Upper lobe of left lung (tissue), 6 donors: ENCODE data around the gene CSF3R. TPM values are rescaled to one million over a fixed set of nuclear protein-coding genes. Genes with fewer than 3 reads are reported as not detected.

Experiments
- ATAC-seq, 2 donors: fragments of 200-7000 bp; cut with Tn5 transposase; one replicate each; pipeline ENCODE4 v1.9.1; 2022; ENCODE audit warnings: mild to moderate bottlenecking in 2 of 2, moderate library complexity in 2 of 2; ENCODE audit not compliant: low FRiP score in 2 of 2
- DNase-seq, 2 donors: peaks; one replicate each; pipeline ENCODE4 v3.0.0-alpha.2; 2019 to 2020
- H3K27ac ChIP-seq, 4 donors: fragments of 200-600 bp; sonication (generic); one replicate each; pipeline ENCODE4 v1.5.1; 2016 to 2019
- H3K27me3 ChIP-seq, 4 donors: fragments of 200-600 bp; sonication (generic); one replicate each; pipeline ENCODE4 v1.5.1; 2017 to 2019
- H3K36me3 ChIP-seq, 4 donors: fragments of 200-600 bp; sonication (generic); one replicate each; pipeline ENCODE4 v1.5.1; 2016 to 2019
- H3K4me1 ChIP-seq, 4 donors: fragments of 200-600 bp; sonication (generic); one replicate each; pipeline ENCODE4 v1.5.1; 2018 to 2019
- H3K4me3 ChIP-seq, 4 donors: fragments of 200-600 bp; sonication (generic); one replicate each; pipeline ENCODE4 v1.5.1; 2017 to 2019; ENCODE audit warnings: mild to moderate bottlenecking in 2 of 4, moderate library complexity in 1 of 4
- H3K9me3 ChIP-seq, 4 donors: fragments of 200-600 bp; sonication (generic); one replicate each; pipeline ENCODE4 v1.5.1; 2018 to 2019
- CTCF ChIP-seq, 6 experiments: fragments of 450-650 bp in 4 of 6; fragments of 200-600 bp in 2 of 6; sonication (generic) in 2 of 6; IDR thresholded peaks; one replicate each; pipeline ENCODE4 v1.5.1; 2016 to 2019; ENCODE audit warnings: antibody characterized with exemption in 6 of 6
- EP300 ChIP-seq, 4 donors: sonication (generic); formaldehyde crosslinking; IDR thresholded peaks; one replicate each; pipeline ENCODE4 v1.5.1; 2017; ENCODE audit warnings: antibody characterized with exemption in 4 of 4, control low read depth in 2 of 4
- POLR2A ChIP-seq, 4 donors: fragments of 450-650 bp; IDR thresholded peaks; one replicate each; pipeline ENCODE4 v1.5.1; 2016 to 2017; ENCODE audit warnings: antibody characterized with exemption in 4 of 4, mild to moderate bottlenecking in 2 of 4
- POLR2AphosphoS5 ChIP-seq, 2 donors: sonication (generic); formaldehyde crosslinking; IDR thresholded peaks; one replicate each; pipeline ENCODE4 v1.5.1; 2017; ENCODE audit warnings: antibody characterized with exemption in 2 of 2
- WGBS, 2 donors: methylation state at CpG; one replicate each; pipeline ENCODE4 v1.1.5; 2017 to 2018; 5-methylcytosine and 5-hydroxymethylcytosine counted together
- total RNA-seq, 6 donors: library from RNA; depleted of rRNA in 4 of 6; stranded (reverse); fragments of >200 nt in 4 of 6; gene quantifications; one replicate each; pipeline versions ENCODE4 v1.1.0 to v1.2.1, GENCODE V29; 2016 to 2021
- donor health status: DM: no; HTN: no; CAD: no; lungs with moderate emphysema.
- donor health status: DM: no; HTN: yes; CAD: no; lungs with severe emphysema.

The CSF3R gene
- total RNA-seq, 6 donors from 2014 or later = 192 to 851 (median 261) TPM

GRCh38 chr1:36447450-36447849 is 35.3 kb downstream of the CSF3R start:
- no peak for DNase-seq
- no peaks in the 10 kb centered on the region for H3K36me3 ChIP-seq
- no peak for TF ChIP-seq POLR2A (IDR thresholded peaks at IDR 0.05)
- no peak for TF ChIP-seq CTCF (IDR thresholded peaks at IDR 0.05)
- no peak for TF ChIP-seq POLR2AphosphoS5 (IDR thresholded peaks at IDR 0.05)
- no peak for TF ChIP-seq EP300 (IDR thresholded peaks at IDR 0.05)
- peaks cover 4 to 15% (median 9%) of the 10 kb centered on the region in 4 donors for H3K4me1 ChIP-seq
- no peaks in the 10 kb centered on the region for H3K27me3 ChIP-seq
- no peaks in the 10 kb centered on the region for H3K9me3 ChIP-seq
- no peak for ATAC-seq
- no peak overlapping the region for H3K27ac ChIP-seq
- H3K4me3 ChIP-seq = no peak overlapping the region

- no peaks in the 10 kb centered on the region for H3K36me3 ChIP-seq
These were observed 36.0 kb downstream of the CSF3R start for GRCh38 chr1:36446746-36447145.

GRCh38 chr1:36446271-36446670 is 36.4 kb downstream of the CSF3R start:
- H3K27ac ChIP-seq = peak overlapping the region in 1 of 4 donors; percentile 27

More at GRCh38 chr1:36446746-36447145, 36.0 kb downstream of the CSF3R start:
- 54 to 66% methylated on average over 5 of the region's 5 CpGs for WGBS, 2 donors
- Histone ChIP-seq H3K4me1 (peaks cover 4 to 16% (median 9%) of the 10 kb centered on the region in 4 donors), H3K27me3 (no peaks in the 10 kb centered on the region), H3K4me3 (no peak overlapping the region), H3K27ac (peak overlapping the region in 1 of 4 donors; percentile 27), H3K9me3 (no peaks in the 10 kb centered on the region)
- DNase-seq (no peak), ATAC-seq (no peak)
- TF ChIP-seq CTCF (IDR thresholded peaks at IDR 0.05) = no peak
- TF ChIP-seq POLR2AphosphoS5 (IDR thresholded peaks at IDR 0.05) = no peak
- TF ChIP-seq POLR2A (IDR thresholded peaks at IDR 0.05) = no peak
- TF ChIP-seq EP300 (IDR thresholded peaks at IDR 0.05) = no peak

GRCh38 chr1:36443297-36443696 is 39.4 kb downstream of the CSF3R start:
- Histone ChIP-seq H3K4me3 (no peak overlapping the region), H3K36me3 (peaks cover 0 to 7% (median 0%) of the 10 kb centered on the region in 4 donors), H3K27me3 (no peaks in the 10 kb centered on the region), H3K4me1 (peaks cover 0 to 9% (median 0%) of the 10 kb centered on the region in 4 donors), H3K9me3 (no peaks in the 10 kb centered on the region), H3K27ac (peak overlapping the region in 1 of 4 donors; percentile 11)
- ATAC-seq (no peak), DNase-seq (no peak)
- WGBS, 2 donors = 66 to 78% methylated on average over 2 of the region's 2 CpGs
- TF ChIP-seq CTCF (IDR thresholded peaks at IDR 0.05) (no peak), POLR2AphosphoS5 (IDR thresholded peaks at IDR 0.05) (no peak), POLR2A (IDR thresholded peaks at IDR 0.05) (no peak), EP300 (IDR thresholded peaks at IDR 0.05) (no peak)

More at GRCh38 chr1:36446271-36446670, 36.4 kb downstream of the CSF3R start:
- peaks cover 4 to 15% (median 7%) of the 10 kb centered on the region in 4 donors for H3K4me1 ChIP-seq
- ATAC-seq (no peak), DNase-seq (peak in 1 of 2 donors; percentile 36)
- 72 to 75% methylated on average over 8 of the region's 8 CpGs for WGBS, 2 donors
- no peak overlapping the region for H3K4me3 ChIP-seq
- no peaks in the 10 kb centered on the region for H3K36me3 ChIP-seq
- H3K9me3 ChIP-seq = no peaks in the 10 kb centered on the region
- peak in 2 of 6 experiments; percentile 10 to 28 for TF ChIP-seq CTCF (IDR thresholded peaks at IDR 0.05)
- TF ChIP-seq EP300 (IDR thresholded peaks at IDR 0.05) = no peak
- H3K27me3 ChIP-seq = no peaks in the 10 kb centered on the region

- no peak for TF ChIP-seq CTCF (IDR thresholded peaks at IDR 0.05)
- no peak for TF ChIP-seq EP300 (IDR thresholded peaks at IDR 0.05)
- no peak for TF ChIP-seq POLR2AphosphoS5 (IDR thresholded peaks at IDR 0.05)
- no peak for TF ChIP-seq POLR2A (IDR thresholded peaks at IDR 0.05)
- 46 to 55% methylated on average over 3 of the region's 3 CpGs for WGBS, 2 donors
- Histone ChIP-seq H3K27me3 (no peaks in the 10 kb centered on the region), H3K36me3 (peaks cover 0 to 10% (median 1%) of the 10 kb centered on the region in 4 donors), H3K4me1 (peaks cover 0 to 9% (median 0%) of the 10 kb centered on the region in 4 donors), H3K9me3 (no peaks in the 10 kb centered on the region), H3K4me3 (no peak overlapping the region), H3K27ac (no peak overlapping the region)
- ATAC-seq = no peak
- DNase-seq = no peak
These were observed 40.4 kb downstream of the CSF3R start for GRCh38 chr1:36442337-36442736.
